ENCODE results near the gene SFMBT2.

SFMBT2 gene

GRCh38 chr10:7171825-7172224 is 239.0 kb downstream of the SFMBT2 start:
- Mint-ChIP-seq H3K4me1 (peaks cover 7% of the 10 kb centered on the region), H3K27ac (ENCODE audit: low read depth) (no peak overlapping the region), H3K9me3 (peaks cover 11% of the 10 kb centered on the region), H3K27me3 (no peaks in the 10 kb centered on the region), H3K4me3 (no peak overlapping the region), H3K36me3 (ENCODE audit: insufficient read depth) (peaks cover 45% of the 10 kb centered on the region)
- ATAC-seq (replicated peaks; ENCODE audit: extremely low read depth, poor library complexity, severe bottlenecking) (no peak), DNase-seq (ENCODE audit: low spot score in 2 of 2) (no peak)

DNA sequence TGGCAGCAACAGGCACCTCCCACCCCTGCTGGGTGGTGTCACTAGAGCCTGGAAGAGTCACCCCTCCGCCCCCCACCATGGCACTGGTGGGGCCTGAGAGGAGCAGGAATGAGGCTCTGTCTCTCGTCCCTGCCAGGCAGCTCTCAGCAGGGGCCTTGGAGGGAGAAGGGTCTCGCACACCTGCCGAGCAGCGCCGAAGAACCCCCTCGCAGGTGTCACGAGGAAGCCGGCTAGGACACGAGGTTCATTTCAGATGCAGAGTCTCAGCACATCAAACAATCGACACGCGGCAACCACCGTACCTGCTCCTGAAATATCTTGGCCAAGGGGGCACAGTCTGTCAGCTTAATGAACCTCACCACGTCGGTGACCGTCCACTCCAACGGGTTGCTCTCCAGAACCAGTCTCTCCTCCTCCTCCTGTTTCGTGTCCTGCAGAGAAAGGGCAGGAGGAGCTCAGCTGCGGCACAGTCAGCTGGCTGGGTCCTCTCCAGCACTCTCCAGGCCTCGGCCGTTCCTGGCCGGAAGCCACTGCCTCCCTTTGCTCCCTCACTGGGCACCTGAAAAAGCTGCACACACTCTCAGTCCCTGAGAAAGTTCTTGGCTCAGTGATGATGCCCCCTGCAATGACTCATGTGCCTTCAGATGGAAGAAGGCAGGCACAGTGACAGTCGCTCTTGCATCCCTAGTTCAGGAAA is 240.1 kb downstream of the SFMBT2 start:
- peaks cover 7% of the 10 kb centered on the region for H3K4me1 Mint-ChIP-seq
- H3K27me3 Mint-ChIP-seq = no peaks in the 10 kb centered on the region
- peaks cover 10% of the 10 kb centered on the region for H3K9me3 Mint-ChIP-seq
- H3K36me3 Mint-ChIP-seq (ENCODE audit: insufficient read depth) = peaks cover 38% of the 10 kb centered on the region
- peak overlapping the region; percentile 55 for H3K27ac Mint-ChIP-seq (ENCODE audit: low read depth)
- ATAC-seq (replicated peaks; ENCODE audit: extremely low read depth, poor library complexity, severe bottlenecking) = no peak
- no peak overlapping the region for H3K4me3 Mint-ChIP-seq
- DNase-seq (ENCODE audit: low spot score in 2 of 2) = no peak

DNA sequence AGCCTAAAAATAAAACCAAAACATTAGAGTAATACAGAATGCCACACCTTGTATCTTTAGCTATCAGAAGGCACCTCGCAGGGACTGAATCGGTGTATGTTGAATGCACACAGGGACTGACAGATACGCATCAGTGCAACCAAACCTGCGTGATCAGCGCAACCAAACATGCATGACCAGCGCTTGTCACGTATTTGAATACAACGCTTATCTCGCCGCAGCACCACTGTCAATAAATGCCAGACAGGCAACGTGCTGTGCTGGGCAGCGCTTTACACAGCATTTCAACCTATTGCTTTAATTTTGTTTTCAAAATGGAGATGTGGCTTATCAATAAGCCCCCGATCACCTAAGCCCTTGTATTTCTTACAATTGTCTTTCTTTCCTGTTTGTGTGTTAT is 242.4 kb downstream of the SFMBT2 start:
- ATAC-seq (replicated peaks; ENCODE audit: extremely low read depth, poor library complexity, severe bottlenecking) = no peak
- H3K27ac Mint-ChIP-seq (ENCODE audit: low read depth) = no peak overlapping the region
- no peak for DNase-seq (ENCODE audit: low spot score in 2 of 2)
- H3K27me3 Mint-ChIP-seq = no peaks in the 10 kb centered on the region
- peaks cover 44% of the 10 kb centered on the region for H3K36me3 Mint-ChIP-seq (ENCODE audit: insufficient read depth)
- H3K4me1 Mint-ChIP-seq = no peaks in the 10 kb centered on the region
- no peaks in the 10 kb centered on the region for H3K9me3 Mint-ChIP-seq
- no peak overlapping the region for H3K4me3 Mint-ChIP-seq

DNA sequence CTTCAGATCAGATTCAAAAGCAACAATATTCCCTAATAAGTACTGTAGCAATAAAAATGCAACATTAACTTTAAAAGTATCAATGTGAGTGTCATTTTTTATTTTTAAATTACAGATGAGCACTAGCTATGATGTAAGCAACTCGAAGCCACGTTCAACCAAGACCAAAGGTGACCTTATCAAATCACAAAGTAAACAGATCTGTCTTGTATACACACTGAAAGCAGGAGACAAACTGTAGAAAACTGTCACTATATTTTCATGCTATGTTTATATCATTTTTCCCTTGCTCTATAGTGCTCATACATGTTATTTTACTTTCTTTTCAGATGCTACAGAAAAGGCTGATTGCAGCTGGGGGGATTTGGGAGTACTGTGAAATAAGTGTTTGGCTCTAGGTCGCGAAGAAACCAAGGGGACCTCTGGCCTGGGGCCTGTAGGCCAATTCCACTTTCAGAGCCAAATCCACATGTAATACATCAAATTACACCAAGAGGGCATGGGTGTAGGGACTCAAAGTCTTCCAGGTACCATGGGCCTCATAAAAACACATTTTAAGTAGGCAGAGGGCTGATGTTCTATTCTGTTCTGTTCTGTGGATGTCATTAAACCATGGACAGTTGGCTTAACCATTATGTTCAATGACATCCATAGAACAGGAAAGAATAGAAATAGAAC is 245.2 kb downstream of the SFMBT2 start:
- DNase-seq (ENCODE audit: low spot score in 2 of 2) (no peak), ATAC-seq (replicated peaks; ENCODE audit: extremely low read depth, poor library complexity, severe bottlenecking) (no peak)
- Mint-ChIP-seq H3K27ac (ENCODE audit: low read depth) (no peak overlapping the region), H3K36me3 (ENCODE audit: insufficient read depth) (peaks cover 43% of the 10 kb centered on the region), H3K4me3 (no peak overlapping the region), H3K27me3 (no peaks in the 10 kb centered on the region), H3K9me3 (no peaks in the 10 kb centered on the region), H3K4me1 (no peaks in the 10 kb centered on the region)

DNA sequence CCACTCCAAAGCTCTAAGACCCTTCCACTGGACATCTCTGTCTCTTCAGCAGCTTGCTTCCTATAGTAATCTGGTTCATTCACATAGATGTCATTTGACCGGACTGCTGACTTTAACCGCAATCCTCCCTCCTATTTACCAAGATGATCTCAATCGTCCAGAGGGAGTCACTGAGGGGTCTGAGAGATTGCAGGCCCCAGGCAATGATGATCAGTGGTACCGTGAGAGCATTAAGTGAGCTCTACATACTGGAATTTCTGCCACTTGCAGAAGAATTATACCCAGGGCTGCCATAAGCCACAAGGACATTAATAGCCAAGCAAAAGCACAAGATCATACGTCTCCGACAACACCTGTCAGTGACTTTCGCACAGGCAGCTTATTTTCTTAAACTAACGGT is 245.9 kb downstream of the SFMBT2 start:
- Mint-ChIP-seq H3K9me3 (no peaks in the 10 kb centered on the region), H3K36me3 (ENCODE audit: insufficient read depth) (peaks cover 46% of the 10 kb centered on the region), H3K4me1 (peaks cover 6% of the 10 kb centered on the region), H3K4me3 (no peak overlapping the region), H3K27me3 (no peaks in the 10 kb centered on the region), H3K27ac (ENCODE audit: low read depth) (no peak overlapping the region)
- DNase-seq (ENCODE audit: low spot score in 2 of 2) = no peak
- ATAC-seq (replicated peaks; ENCODE audit: extremely low read depth, poor library complexity, severe bottlenecking) = no peak

- H3K4me1 Mint-ChIP-seq = peaks cover 14% of the 10 kb centered on the region
- no peak for ATAC-seq (replicated peaks; ENCODE audit: extremely low read depth, poor library complexity, severe bottlenecking)
- peaks cover 31% of the 10 kb centered on the region for H3K36me3 Mint-ChIP-seq (ENCODE audit: insufficient read depth)
These were observed 248.5 kb downstream of the SFMBT2 start for GRCh38 chr10:7162331-7162730.

DNA sequence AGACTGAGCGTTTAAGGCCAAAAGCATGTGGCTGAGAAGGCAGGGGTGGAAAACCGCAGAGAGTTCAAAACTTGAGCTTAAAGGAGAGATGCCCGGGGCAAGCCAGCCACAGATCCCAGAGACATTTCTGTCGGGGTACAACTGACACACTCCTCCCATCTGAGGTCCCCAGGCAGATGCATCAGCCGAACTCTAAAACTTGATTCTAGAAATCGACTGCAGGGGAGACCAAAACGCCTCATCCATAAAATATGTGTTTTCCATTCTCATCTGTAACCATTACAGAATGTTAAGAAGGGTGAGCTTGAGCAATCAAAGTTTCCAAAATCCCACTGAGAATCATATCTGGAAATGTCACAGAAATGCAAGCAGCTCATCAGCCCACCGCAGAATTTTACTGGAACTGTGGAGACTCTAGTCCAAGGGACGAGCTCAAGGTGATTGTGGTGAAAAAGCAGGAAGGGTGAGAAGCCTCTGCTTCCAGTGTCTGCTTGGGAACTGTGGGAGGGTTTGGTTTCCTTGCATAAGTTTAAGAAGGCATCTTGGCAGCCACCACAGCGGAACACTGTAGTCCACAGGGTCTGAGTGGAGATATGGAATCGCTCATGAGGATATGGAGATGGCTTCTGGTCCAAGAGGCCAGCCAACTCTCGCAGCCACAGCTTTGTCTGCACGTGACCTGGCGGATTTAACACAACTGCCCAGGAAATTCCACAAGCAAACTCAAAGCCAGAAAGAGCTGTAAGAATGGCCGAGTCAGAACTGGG is 249.2 kb downstream of the SFMBT2 start:
- H3K4me3 Mint-ChIP-seq = no peak overlapping the region
- ATAC-seq (replicated peaks; ENCODE audit: extremely low read depth, poor library complexity, severe bottlenecking) (no peak), DNase-seq (ENCODE audit: low spot score in 2 of 2) (no peak)
- H3K36me3 Mint-ChIP-seq (ENCODE audit: insufficient read depth) = peaks cover 27% of the 10 kb centered on the region
- peaks cover 14% of the 10 kb centered on the region for H3K4me1 Mint-ChIP-seq
- no peaks in the 10 kb centered on the region for H3K27me3 Mint-ChIP-seq
- H3K9me3 Mint-ChIP-seq = no peaks in the 10 kb centered on the region
- no peak overlapping the region for H3K27ac Mint-ChIP-seq (ENCODE audit: low read depth)

More at GRCh38 chr10:7162331-7162730, 248.5 kb downstream of the SFMBT2 start:
- H3K9me3 Mint-ChIP-seq = no peaks in the 10 kb centered on the region
- no peak for DNase-seq (ENCODE audit: low spot score in 2 of 2)
- no peak overlapping the region for H3K4me3 Mint-ChIP-seq
- H3K27me3 Mint-ChIP-seq = no peaks in the 10 kb centered on the region
- H3K27ac Mint-ChIP-seq (ENCODE audit: low read depth) = peak overlapping the region; percentile 41

- ATAC-seq (replicated peaks; ENCODE audit: extremely low read depth, poor library complexity, severe bottlenecking) (peak; percentile 34), DNase-seq (ENCODE audit: low spot score in 2 of 2) (no peak)
- Mint-ChIP-seq H3K36me3 (ENCODE audit: insufficient read depth) (peaks cover 21% of the 10 kb centered on the region), H3K9me3 (no peaks in the 10 kb centered on the region), H3K27ac (ENCODE audit: low read depth) (peak overlapping the region; percentile 42), H3K4me1 (peaks cover 14% of the 10 kb centered on the region), H3K4me3 (no peak overlapping the region), H3K27me3 (no peaks in the 10 kb centered on the region)
These were observed 250.9 kb downstream of the SFMBT2 start for GRCh38 chr10:7159928-7160327.

GRCh38 chr10:7159517-7159916 is 251.3 kb downstream of the SFMBT2 start:
- Mint-ChIP-seq H3K36me3 (ENCODE audit: insufficient read depth) (peaks cover 21% of the 10 kb centered on the region), H3K4me3 (no peak overlapping the region), H3K27ac (ENCODE audit: low read depth) (peak overlapping the region; percentile 42), H3K4me1 (peaks cover 14% of the 10 kb centered on the region), H3K27me3 (no peaks in the 10 kb centered on the region), H3K9me3 (no peaks in the 10 kb centered on the region)
- DNase-seq (ENCODE audit: low spot score in 2 of 2) (no peak), ATAC-seq (replicated peaks; ENCODE audit: extremely low read depth, poor library complexity, severe bottlenecking) (peak; percentile 47)

DNA sequence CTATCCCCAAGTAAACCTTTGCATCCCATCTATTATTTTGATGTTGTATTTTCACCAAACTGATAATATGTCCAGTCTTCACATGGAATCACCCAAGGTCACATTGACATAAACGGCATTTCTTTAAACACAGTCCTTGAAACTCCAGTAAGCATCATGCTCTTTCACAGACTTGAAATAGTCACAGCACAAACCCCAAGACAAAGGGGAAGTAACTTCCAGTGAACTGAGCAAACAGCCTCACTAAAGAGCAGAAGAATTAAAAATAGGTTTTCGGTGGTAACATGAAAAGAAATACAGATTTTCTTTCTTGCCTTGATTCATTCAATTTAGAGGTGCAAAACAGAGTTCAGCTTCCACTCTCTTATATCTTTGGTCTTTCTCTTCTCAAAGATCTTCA is 253.7 kb downstream of the SFMBT2 start:
- H3K4me1 Mint-ChIP-seq = peaks cover 14% of the 10 kb centered on the region
- H3K4me3 Mint-ChIP-seq = no peak overlapping the region

DNA sequence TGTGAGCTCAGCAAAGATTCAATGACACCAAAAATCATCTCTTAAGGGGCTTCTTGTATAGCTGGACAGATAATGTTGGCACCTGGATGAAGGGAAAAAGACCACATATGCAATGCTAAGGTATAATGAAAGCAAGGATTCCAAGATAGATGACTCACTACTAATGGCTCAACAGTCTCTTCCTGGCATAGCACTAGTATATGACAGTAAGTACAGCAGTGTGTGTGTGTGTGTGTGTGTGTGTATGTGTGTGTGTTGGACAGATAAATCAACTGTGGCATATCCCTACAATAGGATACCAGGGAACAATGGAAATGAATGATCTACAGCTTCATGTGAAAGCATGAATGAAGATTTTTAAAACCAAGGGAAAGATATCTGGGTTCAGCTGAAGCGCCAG is 257.1 kb downstream of the SFMBT2 start:
- Mint-ChIP-seq H3K36me3 (ENCODE audit: insufficient read depth) (peaks cover 2% of the 10 kb centered on the region), H3K9me3 (no peaks in the 10 kb centered on the region), H3K27me3 (no peaks in the 10 kb centered on the region), H3K4me3 (no peak overlapping the region), H3K27ac (ENCODE audit: low read depth) (no peak overlapping the region), H3K4me1 (no peaks in the 10 kb centered on the region)
- DNase-seq (ENCODE audit: low spot score in 2 of 2) (no peak), ATAC-seq (replicated peaks; ENCODE audit: extremely low read depth, poor library complexity, severe bottlenecking) (no peak)

More for the DNA sequence above, 253.7 kb downstream of the SFMBT2 start:
- Mint-ChIP-seq H3K9me3 (no peaks in the 10 kb centered on the region), H3K27ac (ENCODE audit: low read depth) (no peak overlapping the region), H3K36me3 (ENCODE audit: insufficient read depth) (peaks cover 12% of the 10 kb centered on the region), H3K27me3 (no peaks in the 10 kb centered on the region)
- no peak for DNase-seq (ENCODE audit: low spot score in 2 of 2)
- no peak for ATAC-seq (replicated peaks; ENCODE audit: extremely low read depth, poor library complexity, severe bottlenecking)

DNA sequence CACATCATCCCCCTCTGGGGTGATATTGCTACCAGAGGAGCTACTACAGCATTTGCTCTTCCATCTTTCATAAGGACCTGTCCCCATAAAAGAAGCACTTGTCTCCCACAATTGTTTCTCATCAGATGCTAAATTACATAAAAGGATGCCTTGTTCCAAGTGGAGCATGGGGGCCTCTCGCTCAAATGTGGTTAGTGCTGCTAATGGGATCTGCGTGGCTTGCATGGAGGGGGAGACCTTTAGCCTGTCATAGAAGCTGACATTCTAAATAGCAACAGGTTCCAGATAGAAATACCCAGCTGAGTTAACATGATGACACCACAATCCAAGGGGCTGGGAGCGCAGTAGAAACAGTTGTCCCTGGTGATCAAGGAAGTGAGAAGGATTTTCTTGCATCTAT is 257.9 kb downstream of the SFMBT2 start:
- H3K27ac Mint-ChIP-seq (ENCODE audit: low read depth) = no peak overlapping the region
- no peak overlapping the region for H3K4me3 Mint-ChIP-seq
- H3K27me3 Mint-ChIP-seq = no peaks in the 10 kb centered on the region
- peaks cover 2% of the 10 kb centered on the region for H3K36me3 Mint-ChIP-seq (ENCODE audit: insufficient read depth)
- no peak for ATAC-seq (replicated peaks; ENCODE audit: extremely low read depth, poor library complexity, severe bottlenecking)
- no peaks in the 10 kb centered on the region for H3K4me1 Mint-ChIP-seq
- DNase-seq (ENCODE audit: low spot score in 2 of 2) = no peak
- no peaks in the 10 kb centered on the region for H3K9me3 Mint-ChIP-seq

DNA sequence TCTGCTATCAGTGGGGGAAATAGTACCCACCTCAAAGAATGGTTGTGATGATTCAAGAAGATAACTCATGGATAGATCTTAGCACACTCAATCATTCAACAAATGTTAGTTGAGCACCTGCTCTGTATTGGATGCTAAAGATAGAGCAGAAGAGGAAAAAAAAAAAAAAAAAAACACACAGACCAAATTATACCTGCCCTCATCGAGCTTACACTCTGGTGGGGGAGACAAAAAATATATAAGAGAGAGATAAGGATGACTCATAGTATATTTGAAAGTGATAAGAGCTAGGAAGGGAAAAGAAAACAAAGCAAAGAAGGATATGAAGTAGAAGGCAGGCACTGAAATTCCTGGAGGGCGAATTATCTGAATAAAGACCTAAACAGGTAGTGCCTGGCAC is 258.5 kb downstream of the SFMBT2 start:
- H3K27me3 Mint-ChIP-seq = no peaks in the 10 kb centered on the region
- no peaks in the 10 kb centered on the region for H3K9me3 Mint-ChIP-seq
- ATAC-seq (replicated peaks; ENCODE audit: extremely low read depth, poor library complexity, severe bottlenecking) (no peak), DNase-seq (ENCODE audit: low spot score in 2 of 2) (no peak)
- H3K4me3 Mint-ChIP-seq = no peak overlapping the region
- no peak overlapping the region for H3K27ac Mint-ChIP-seq (ENCODE audit: low read depth)
- no peaks in the 10 kb centered on the region for H3K4me1 Mint-ChIP-seq
- peaks cover 2% of the 10 kb centered on the region for H3K36me3 Mint-ChIP-seq (ENCODE audit: insufficient read depth)

Measured in central memory CD8-positive, alpha-beta T cell (primary cell).